K562 (cell line): Measurements from ENCODE around the gene GLB1L.

Source experiments
- ATF7 ChIP-seq: fragments of 450-650 bp; IDR thresholded peaks from 2 replicates; pipeline ENCODE4 v1.7.1; 2014; ENCODE audit warnings: mild to moderate bottlenecking, moderate library complexity
- ESRRA ChIP-seq: fragments of 450-650 bp; IDR thresholded peaks from 2 replicates; pipeline ENCODE4 v1.6.1; 2014; ENCODE audit warnings: low read depth, mild to moderate bottlenecking, moderate library complexity, borderline replicate concordance
- IFI16 ChIP-seq: fragments of 250-450 bp; sonication (Bioruptor Pico); IDR thresholded peaks from 2 replicates; pipeline ENCODE4 v2.1.2; 2022; ENCODE audit warnings: mild to moderate bottlenecking, inconsistent platforms
- MAFK ChIP-seq: IDR thresholded peaks from 2 replicates; pipeline ENCODE4 v1.6.1; 2011; ENCODE audit warnings: low read length, improper control_type of control experiment
- NCOA6 ChIP-seq: fragments of 450-650 bp; IDR thresholded peaks from 2 replicates; pipeline ENCODE4 v1.6.1; 2017; ENCODE audit warnings: mild to moderate bottlenecking
- POLR2A ChIP-seq: fragments of 450-650 bp; conservative IDR thresholded peaks from 2 replicates; pipeline ENCODE4 v1.6.1; 2016
- TAF1 ChIP-seq: IDR thresholded peaks from 2 replicates; pipeline ENCODE4 v1.6.1; 2011; ENCODE audit warnings: mild to moderate bottlenecking, low read length, moderate library complexity; ENCODE audit not compliant: insufficient read depth, control insufficient read depth, severe bottlenecking; ENCODE audit errors: extremely low read depth
- TGIF2 ChIP-seq: sonication (generic); formaldehyde crosslinking; IDR thresholded peaks from 2 replicates; pipeline ENCODE4 v1.8.1; 2022; ENCODE audit warnings: mild to moderate bottlenecking, missing genetic modification reagents, moderate library complexity
- ZBTB17 ChIP-seq: fragments of 450-650 bp; formaldehyde crosslinking; IDR thresholded peaks from 2 replicates; pipeline ENCODE4 v1.4.0; 2020; ENCODE audit warnings: mild to moderate bottlenecking
- ZC3H11A ChIP-seq: IDR thresholded peaks from 2 replicates; pipeline ENCODE4 v1.6.1; 2012; ENCODE audit warnings: low read depth, low read length, improper control_type of control experiment
- TF ChIP-seq, protein P1 (sequence below), 3 experiments: IDR thresholded peaks in 2 of 3; conservative IDR thresholded peaks in 1 of 3; 2 replicates each; pipeline ENCODE4 v1.5.1; 2011 to 2012; ENCODE audit warnings: low read length in 3 of 3, mild to moderate bottlenecking in 3 of 3, control low read depth in 2 of 3, improper control_type of control experiment in 1 of 3, inconsistent platforms in 1 of 3, low read depth in 1 of 3, mixed read lengths in 1 of 3, moderate library complexity in 1 of 3; ENCODE audit not compliant: insufficient read depth in 2 of 3
- TF ChIP-seq, protein P2 (sequence below), 2 experiments: fragments of 450-650 bp; IDR thresholded peaks; 2 replicates each; pipeline ENCODE4 v1.6.1; 2016; ENCODE audit warnings: mild to moderate bottlenecking in 2 of 2, borderline replicate concordance in 1 of 2, low read depth in 1 of 2, moderate library complexity in 1 of 2

DNA sequence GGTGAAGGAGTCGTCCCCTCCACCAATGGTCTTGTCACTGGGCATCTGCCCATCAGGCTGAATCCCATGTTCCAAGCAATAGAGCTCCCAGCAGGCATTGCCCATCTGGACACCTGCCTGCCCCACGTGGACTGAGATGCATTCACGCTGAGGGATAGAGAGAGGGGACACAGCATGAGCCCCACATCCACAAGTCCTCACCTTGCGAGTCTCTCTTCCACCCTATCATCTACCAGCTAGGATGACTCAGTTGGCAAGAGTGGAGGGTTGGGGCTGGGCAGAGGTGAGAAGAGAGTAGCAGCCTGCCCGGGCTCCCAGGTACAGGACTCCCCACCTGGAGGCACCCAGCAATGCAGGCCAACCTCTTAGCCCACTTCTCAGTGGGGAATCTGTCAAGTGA lies 6.8 kb upstream of the GLB1L start:
- TF ChIP-seq TGIF2: no peak
- no peak for TF ChIP-seq TAF1
- TF ChIP-seq NCOA6: no peak
- TF ChIP-seq ZC3H11A: no peak
- TF ChIP-seq, protein P1, sequence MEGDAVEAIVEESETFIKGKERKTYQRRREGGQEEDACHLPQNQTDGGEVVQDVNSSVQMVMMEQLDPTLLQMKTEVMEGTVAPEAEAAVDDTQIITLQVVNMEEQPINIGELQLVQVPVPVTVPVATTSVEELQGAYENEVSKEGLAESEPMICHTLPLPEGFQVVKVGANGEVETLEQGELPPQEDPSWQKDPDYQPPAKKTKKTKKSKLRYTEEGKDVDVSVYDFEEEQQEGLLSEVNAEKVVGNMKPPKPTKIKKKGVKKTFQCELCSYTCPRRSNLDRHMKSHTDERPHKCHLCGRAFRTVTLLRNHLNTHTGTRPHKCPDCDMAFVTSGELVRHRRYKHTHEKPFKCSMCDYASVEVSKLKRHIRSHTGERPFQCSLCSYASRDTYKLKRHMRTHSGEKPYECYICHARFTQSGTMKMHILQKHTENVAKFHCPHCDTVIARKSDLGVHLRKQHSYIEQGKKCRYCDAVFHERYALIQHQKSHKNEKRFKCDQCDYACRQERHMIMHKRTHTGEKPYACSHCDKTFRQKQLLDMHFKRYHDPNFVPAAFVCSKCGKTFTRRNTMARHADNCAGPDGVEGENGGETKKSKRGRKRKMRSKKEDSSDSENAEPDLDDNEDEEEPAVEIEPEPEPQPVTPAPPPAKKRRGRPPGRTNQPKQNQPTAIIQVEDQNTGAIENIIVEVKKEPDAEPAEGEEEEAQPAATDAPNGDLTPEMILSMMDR (IDR thresholded peaks at IDR 0.05 in 2 of 3, conservative IDR thresholded peaks at IDR 0.05 in 1 of 3; ENCODE audit: insufficient read depth in 2 of 3, low read depth in 1 of 3, low read length in 3 of 3): no peak
- TF ChIP-seq ATF7: no peak
- TF ChIP-seq, protein P2, sequence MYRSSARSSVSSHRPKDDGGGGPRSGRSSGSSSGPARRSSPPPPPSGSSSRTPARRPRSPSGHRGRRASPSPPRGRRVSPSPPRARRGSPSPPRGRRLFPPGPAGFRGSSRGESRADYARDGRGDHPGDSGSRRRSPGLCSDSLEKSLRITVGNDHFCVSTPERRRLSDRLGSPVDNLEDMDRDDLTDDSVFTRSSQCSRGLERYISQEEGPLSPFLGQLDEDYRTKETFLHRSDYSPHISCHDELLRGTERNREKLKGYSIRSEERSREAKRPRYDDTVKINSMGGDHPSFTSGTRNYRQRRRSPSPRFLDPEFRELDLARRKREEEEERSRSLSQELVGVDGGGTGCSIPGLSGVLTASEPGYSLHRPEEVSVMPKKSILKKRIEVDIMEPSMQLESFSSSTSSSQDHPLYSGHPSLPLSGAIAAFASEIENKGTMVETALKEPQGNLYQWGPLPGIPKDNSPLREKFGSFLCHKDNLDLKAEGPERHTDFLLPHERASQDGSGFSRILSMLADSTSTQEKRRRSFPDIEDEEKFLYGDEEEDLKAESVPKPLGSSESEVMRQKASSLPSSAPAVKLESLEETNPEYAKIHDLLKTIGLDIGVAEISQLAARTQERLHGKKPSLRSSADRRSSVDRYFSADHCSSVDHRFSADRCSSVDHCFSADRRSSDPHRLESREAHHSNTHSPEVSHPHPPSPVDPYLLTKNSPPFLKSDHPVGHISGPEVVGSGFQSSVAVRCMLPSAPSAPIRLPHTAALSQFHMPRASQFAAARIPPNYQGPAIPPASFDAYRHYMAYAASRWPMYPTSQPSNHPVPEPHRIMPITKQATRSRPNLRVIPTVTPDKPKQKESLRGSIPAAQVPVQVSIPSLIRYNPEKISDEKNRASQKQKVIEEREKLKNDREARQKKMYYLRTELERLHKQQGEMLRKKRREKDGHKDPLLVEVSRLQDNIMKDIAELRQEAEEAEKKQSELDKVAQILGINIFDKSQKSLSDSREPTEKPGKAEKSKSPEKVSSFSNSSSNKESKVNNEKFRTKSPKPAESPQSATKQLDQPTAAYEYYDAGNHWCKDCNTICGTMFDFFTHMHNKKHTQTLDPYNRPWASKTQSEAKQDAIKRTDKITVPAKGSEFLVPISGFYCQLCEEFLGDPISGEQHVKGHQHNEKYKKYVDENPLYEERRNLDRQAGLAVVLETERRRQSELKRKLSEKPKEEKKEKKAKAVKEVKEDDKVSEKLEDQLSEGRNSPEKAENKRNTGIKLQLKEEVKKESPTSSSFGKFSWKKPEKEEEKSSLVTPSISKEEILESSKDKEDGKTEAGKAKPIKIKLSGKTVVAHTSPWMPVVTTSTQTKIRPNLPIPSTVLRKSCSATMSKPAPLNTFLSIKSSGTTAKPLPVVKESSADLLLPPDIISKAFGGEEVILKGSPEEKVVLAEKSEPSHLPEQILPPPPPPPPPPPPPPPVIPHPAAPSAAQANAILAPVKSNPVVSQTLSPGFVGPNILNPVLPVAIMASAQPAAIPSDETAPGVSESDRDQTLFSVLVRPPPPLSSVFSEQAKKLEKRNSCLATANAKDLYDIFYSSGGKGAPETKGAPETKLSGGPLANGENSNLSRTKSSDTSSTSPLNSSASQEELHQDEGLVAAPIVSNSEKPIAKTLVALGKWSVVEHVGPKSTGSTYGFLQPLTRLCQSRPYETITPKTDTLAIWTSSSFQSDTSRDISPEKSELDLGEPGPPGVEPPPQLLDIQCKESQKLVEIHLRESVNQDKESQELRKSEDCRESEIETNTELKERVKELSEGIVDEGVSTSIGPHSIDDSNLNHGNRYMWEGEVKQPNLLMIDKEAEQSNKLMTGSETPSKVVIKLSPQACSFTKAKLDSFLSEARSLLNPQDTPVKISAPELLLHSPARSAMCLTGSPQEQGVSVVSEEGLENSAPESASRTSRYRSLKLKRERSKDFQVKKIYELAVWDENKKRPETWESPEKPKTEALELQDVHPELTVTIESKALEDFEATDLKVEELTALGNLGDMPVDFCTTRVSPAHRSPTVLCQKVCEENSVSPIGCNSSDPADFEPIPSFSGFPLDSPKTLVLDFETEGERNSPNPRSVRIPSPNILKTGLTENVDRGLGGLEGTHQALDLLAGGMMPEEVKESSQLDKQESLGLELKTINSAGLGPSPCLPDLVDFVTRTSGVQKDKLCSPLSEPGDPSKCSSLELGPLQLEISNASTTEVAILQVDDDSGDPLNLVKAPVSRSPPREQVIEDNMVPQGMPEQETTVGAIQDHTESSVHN (IDR thresholded peaks at IDR 0.05; ENCODE audit: borderline replicate concordance in 1 of 2, low read depth in 1 of 2): no peak
- TF ChIP-seq POLR2A: no peak
- no peak for TF ChIP-seq MAFK
- no peak for TF ChIP-seq ZBTB17 (CRISPR knock-in tag)
- no peak for TF ChIP-seq IFI16 (CRISPR knock-in tag)
- TF ChIP-seq ESRRA: no peak
